Trophoblast cell (in vitro differentiated cells and primary cell): ENCODE data around the gene ZHX3.
"Not testable (repeated sequence)": the region's sequence is repeated elsewhere in the genome, so short reads cannot be mapped to it uniquely, and the experiment has no call there.

ENCODE experiments used
- DNase-seq, 2 donors: peaks; one replicate each; pipeline ENCODE4 v3.0.0-alpha.2; 2016
- H2AFZ ChIP-seq: 2 replicates; pipeline ENCODE4 v1.6.1; 2013; ENCODE audit warnings: low read length, moderate library complexity, mild to moderate bottlenecking; ENCODE audit not compliant: insufficient read depth, poor library complexity
- H2AK5ac ChIP-seq: 2 replicates; pipeline ENCODE4 v1.6.1; 2013; ENCODE audit warnings: mild to moderate bottlenecking, low read length
- H2BK120ac ChIP-seq: 2 replicates; pipeline ENCODE4 v1.6.1; 2013; ENCODE audit warnings: low read length, mild to moderate bottlenecking, moderate library complexity; ENCODE audit not compliant: insufficient read depth, poor library complexity
- H2BK12ac ChIP-seq: 2 replicates; pipeline ENCODE4 v1.6.1; 2013; ENCODE audit warnings: mild to moderate bottlenecking, low read length, moderate library complexity
- H2BK5ac ChIP-seq: 2 replicates; pipeline ENCODE4 v1.6.1; 2013; ENCODE audit warnings: low read length, low read depth, moderate library complexity, mild to moderate bottlenecking; ENCODE audit not compliant: poor library complexity
- H3K14ac ChIP-seq: 2 replicates; pipeline ENCODE4 v1.6.1; 2013; ENCODE audit warnings: mild to moderate bottlenecking, low read length
- H3K18ac ChIP-seq: 2 replicates; pipeline ENCODE4 v1.6.1; 2013; ENCODE audit warnings: mild to moderate bottlenecking, low read length
- H3K23ac ChIP-seq: 2 replicates; pipeline ENCODE4 v1.6.1; 2013; ENCODE audit warnings: low read length
- H3K27ac ChIP-seq: 2 replicates; pipeline ENCODE4 v1.5.1; 2013; ENCODE audit warnings: low read depth, mild to moderate bottlenecking, inconsistent platforms, low read length, moderate library complexity
- H3K27me3 ChIP-seq: 2 replicates; pipeline ENCODE4 v1.6.1; 2013; ENCODE audit warnings: inconsistent platforms, mild to moderate bottlenecking, low read length, moderate library complexity; ENCODE audit not compliant: insufficient read depth
- H3K36me3 ChIP-seq, 2 experiments: 1 replicate in 1 of 2; 2 replicates in 1 of 2; pipeline ENCODE4 v1.6.1; 2013; ENCODE audit warnings: low read length in 2 of 2, mild to moderate bottlenecking in 2 of 2, moderate library complexity in 1 of 2; ENCODE audit not compliant: insufficient read depth in 2 of 2, control insufficient read depth in 1 of 2
- H3K4ac ChIP-seq: 2 replicates; pipeline ENCODE4 v1.6.1; 2013; ENCODE audit warnings: low read depth, mild to moderate bottlenecking, low read length, moderate library complexity
- H3K4me1 ChIP-seq, 2 experiments: 1 replicate in 1 of 2; 2 replicates in 1 of 2; pipeline ENCODE4 v1.6.1; 2013; ENCODE audit warnings: low read length in 2 of 2, mild to moderate bottlenecking in 2 of 2, moderate library complexity in 1 of 2; ENCODE audit not compliant: insufficient read depth in 2 of 2, control insufficient read depth in 1 of 2
- H3K4me2 ChIP-seq: 2 replicates; pipeline ENCODE4 v1.6.1; 2013; ENCODE audit warnings: inconsistent platforms, mild to moderate bottlenecking, low read length, moderate library complexity
- H3K4me3 ChIP-seq: 2 replicates; pipeline ENCODE4 v1.5.1; 2013; ENCODE audit warnings: mild to moderate bottlenecking, low read depth, low read length, inconsistent platforms
- H3K79me1 ChIP-seq: one replicate; pipeline ENCODE4 v1.6.1; 2013; ENCODE audit warnings: low read length
- H3K79me2 ChIP-seq: 2 replicates; pipeline ENCODE4 v1.6.1; 2013; ENCODE audit warnings: low read length, mild to moderate bottlenecking; ENCODE audit not compliant: control insufficient read depth, insufficient read depth, poor library complexity
- H3K9ac ChIP-seq: 2 replicates; pipeline ENCODE4 v1.6.1; 2013; ENCODE audit warnings: mild to moderate bottlenecking, low read length
- H3K9me3 ChIP-seq: 2 replicates; pipeline ENCODE4 v1.6.1; 2013; ENCODE audit warnings: low read depth, mild to moderate bottlenecking, control low read depth, inconsistent platforms, low read length; ENCODE audit not compliant: insufficient read depth
- H4K12ac ChIP-seq: 2 replicates; pipeline ENCODE4 v1.6.1; 2013; ENCODE audit warnings: low read depth, mild to moderate bottlenecking, low read length, moderate library complexity
- H4K8ac ChIP-seq: 2 replicates; pipeline ENCODE4 v1.6.1; 2013; ENCODE audit warnings: low read depth, mild to moderate bottlenecking, low read length, moderate library complexity
- H4K91ac ChIP-seq: one replicate; pipeline ENCODE4 v1.6.1; 2013; ENCODE audit warnings: low read depth, mild to moderate bottlenecking, low read length, moderate library complexity
- WGBS: extraction: QIAGEN DNeasy Blood & Tissue Kit; methylation state at CpG from one replicate; pipeline ENCODE4 v1.1.7; 2013; ENCODE audit warnings: missing lambda C conversion rate; ENCODE audit not compliant: insufficient read length, insufficient coverage; ENCODE audit errors: extremely low coverage; 5-methylcytosine and 5-hydroxymethylcytosine counted together

ZHX3 gene

DNA sequence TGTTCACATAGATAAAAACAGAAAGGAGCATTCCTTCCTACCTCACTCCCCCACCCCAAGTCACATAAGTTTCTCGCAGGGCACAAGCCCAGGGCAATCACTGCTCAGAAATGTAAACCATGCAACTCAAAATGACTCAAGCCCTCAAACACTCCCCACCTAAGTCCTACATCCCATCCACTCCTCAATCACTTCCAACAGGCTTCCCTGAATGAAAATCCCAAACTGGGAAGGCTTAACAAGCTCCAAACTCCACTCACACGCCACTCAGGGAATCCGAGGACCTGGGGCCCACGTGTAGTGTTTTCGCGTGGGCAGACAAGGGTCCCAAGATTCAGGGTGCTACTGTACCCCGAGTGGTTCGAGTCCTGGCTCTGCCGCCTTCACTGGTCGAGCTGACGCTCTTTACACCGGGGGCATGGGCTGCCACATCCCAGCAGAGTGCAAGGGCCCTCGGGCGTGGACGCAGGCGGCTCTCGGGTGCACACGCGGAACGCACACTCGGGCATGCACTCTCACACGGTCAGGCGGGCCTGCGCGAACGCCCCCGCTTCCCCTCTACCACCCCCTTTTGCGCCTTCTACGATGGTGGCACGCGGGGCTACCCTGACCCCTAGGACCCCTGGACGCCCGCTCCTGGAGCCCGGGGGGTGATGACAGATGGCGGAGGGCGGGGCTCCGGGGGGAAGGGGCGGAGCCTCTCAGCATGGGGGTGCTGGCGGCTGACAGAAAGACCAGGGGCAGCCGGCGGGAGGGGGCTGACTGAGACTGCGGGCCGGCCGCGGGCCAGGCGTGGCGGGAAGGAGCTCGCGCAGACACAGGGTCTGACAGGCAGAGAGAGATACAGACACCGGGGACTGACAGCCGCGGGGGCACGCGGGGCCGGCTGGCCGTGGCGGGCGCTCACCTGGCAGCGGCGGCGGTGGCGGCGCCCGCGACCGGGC, 657 bp downstream of the ZHX3 start:
- H2BK120ac ChIP-seq = peak overlapping the region; percentile 68
- peak overlapping the region; percentile 95 for H3K4me3 ChIP-seq
- H3K4ac ChIP-seq = peak overlapping the region; percentile 42
- no CpG with 5 or more reads among the region's 66 CpGs for WGBS
- peak overlapping the region; percentile 41 for H2AFZ ChIP-seq
- H3K23ac ChIP-seq = no peak overlapping the region
- peak overlapping the region; percentile 76 for H3K4me2 ChIP-seq
- peak overlapping the region; percentile 80 for H3K14ac ChIP-seq
- H3K27ac ChIP-seq = peak overlapping the region; percentile 75
- no peaks in the 10 kb centered on the region for H3K36me3 ChIP-seq
- peak overlapping the region; percentile 69 for H4K8ac ChIP-seq
- H2AK5ac ChIP-seq = no peak overlapping the region
- DNase-seq = peak; percentile 80 to 86
- peak overlapping the region; percentile 49 for H2BK5ac ChIP-seq
- peak overlapping the region; percentile 19 for H2BK12ac ChIP-seq
- H3K79me1 ChIP-seq = peaks cover 4% of the 10 kb centered on the region
- peak overlapping the region; percentile 23 for H4K12ac ChIP-seq
- H3K9ac ChIP-seq = peak overlapping the region; percentile 82
- H4K91ac ChIP-seq = peak overlapping the region; percentile 66
- H3K4me1 ChIP-seq = peaks cover 5 to 6% of the 10 kb centered on the region in 2 experiments
- peaks cover 3% of the 10 kb centered on the region for H3K79me2 ChIP-seq
- H3K9me3 ChIP-seq = no peaks in the 10 kb centered on the region
- H3K18ac ChIP-seq = peak overlapping the region; percentile 76
- no peaks in the 10 kb centered on the region for H3K27me3 ChIP-seq

DNA sequence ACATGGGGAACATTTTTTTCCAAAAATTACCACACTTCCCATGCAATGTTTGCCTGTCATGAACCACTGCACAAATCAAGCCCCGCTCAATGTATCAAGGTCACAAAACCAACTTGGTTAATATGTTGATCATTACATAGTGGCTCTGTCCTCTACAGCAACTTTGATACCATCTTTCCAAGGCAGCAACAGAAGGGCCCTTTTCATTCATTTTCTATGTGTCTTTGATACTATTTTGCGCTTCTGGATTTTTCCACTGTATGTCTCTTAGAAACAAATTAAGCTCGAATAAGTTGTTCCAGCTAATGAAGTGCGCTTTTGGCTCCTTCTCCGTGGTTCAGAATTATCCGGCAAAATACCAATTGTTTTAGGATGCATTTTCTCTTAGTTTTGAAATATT, 1.5 kb downstream of the ZHX3 start:
- H3K27me3 ChIP-seq = no peaks in the 10 kb centered on the region
- H2AFZ ChIP-seq = no peak overlapping the region
- H2BK12ac ChIP-seq = no peak overlapping the region
- H3K27ac ChIP-seq = no peak overlapping the region
- no peak overlapping the region for H4K12ac ChIP-seq
- H3K14ac ChIP-seq = no peak overlapping the region
- no CpG with 5 or more reads among the region's 6 CpGs for WGBS
- no peaks in the 10 kb centered on the region for H3K9me3 ChIP-seq
- H3K79me2 ChIP-seq = peaks cover 3% of the 10 kb centered on the region
- no peak overlapping the region for H3K4me2 ChIP-seq
- H3K36me3 ChIP-seq = no peaks in the 10 kb centered on the region
- no peak overlapping the region for H2BK120ac ChIP-seq
- peak in 1 of 2 donors; percentile 10 for DNase-seq
- no peak overlapping the region for H3K9ac ChIP-seq
- H2AK5ac ChIP-seq = no peak overlapping the region
- H3K79me1 ChIP-seq = peaks cover 4% of the 10 kb centered on the region
- H3K4me3 ChIP-seq = no peak overlapping the region
- no peak overlapping the region for H3K4ac ChIP-seq
- peaks cover 5 to 6% of the 10 kb centered on the region in 2 experiments for H3K4me1 ChIP-seq
- H4K91ac ChIP-seq = no peak overlapping the region
- no peak overlapping the region for H3K18ac ChIP-seq
- no peak overlapping the region for H3K23ac ChIP-seq
- H4K8ac ChIP-seq = no peak overlapping the region
- H2BK5ac ChIP-seq = no peak overlapping the region

DNA sequence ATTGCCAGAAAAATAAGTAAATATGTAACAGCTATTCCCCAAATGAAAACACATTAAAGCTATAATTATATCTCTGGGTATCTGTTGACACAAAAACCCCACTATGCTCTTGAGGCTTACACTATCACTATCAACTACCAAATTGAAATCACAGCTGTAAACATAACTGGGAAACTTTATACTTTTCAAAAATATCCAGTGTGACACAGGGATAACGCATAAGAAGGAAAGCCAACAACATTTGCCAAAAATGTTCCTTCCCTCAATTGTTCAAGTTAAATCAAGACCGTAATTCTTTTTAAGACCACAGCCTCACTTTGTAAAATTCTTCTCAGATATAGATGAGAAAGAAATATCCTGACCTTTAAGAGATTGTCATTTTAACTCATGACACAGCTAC, 3.1 kb downstream of the ZHX3 start:
- Histone ChIP-seq H3K27me3 (no peaks in the 10 kb centered on the region), H3K36me3 (no peaks in the 10 kb centered on the region), H2AK5ac (no peak overlapping the region), H3K4me3 (no peak overlapping the region), H3K14ac (no peak overlapping the region), H3K18ac (no peak overlapping the region), H3K27ac (no peak overlapping the region), H2BK120ac (no peak overlapping the region), H3K79me1 (peaks cover 4% of the 10 kb centered on the region), H4K91ac (no peak overlapping the region), H2AFZ (no peak overlapping the region), H3K4me2 (no peak overlapping the region), H4K12ac (no peak overlapping the region), H3K4ac (no peak overlapping the region), H4K8ac (no peak overlapping the region), H3K79me2 (peaks cover 3% of the 10 kb centered on the region), H3K9ac (no peak overlapping the region), H2BK12ac (no peak overlapping the region), H2BK5ac (no peak overlapping the region), H3K9me3 (no peaks in the 10 kb centered on the region), H3K4me1 (peaks cover 5 to 6% of the 10 kb centered on the region in 2 experiments), H3K23ac (no peak overlapping the region)
- no peak for DNase-seq
- WGBS = no CpG with 5 or more reads among the region's 2 CpGs

DNA sequence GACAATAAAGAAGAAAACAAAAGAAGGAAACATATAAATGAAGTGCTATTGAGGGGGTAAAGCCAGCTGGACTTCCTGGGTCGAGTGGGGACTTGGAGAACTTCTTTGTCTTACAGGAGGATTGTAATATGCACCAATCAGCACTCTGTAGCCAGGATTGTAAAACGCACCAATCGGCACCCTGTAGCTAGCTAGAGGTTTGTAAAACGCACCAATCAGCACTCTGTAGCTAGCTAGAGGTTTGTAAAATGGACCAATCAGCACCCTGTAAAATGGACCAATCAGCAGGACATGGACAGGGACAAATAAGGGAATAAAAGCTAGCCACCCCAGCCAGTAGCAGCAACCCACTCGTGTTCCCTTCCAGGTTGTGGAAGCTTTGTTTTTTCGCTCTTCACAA, 5.5 kb downstream of the ZHX3 start:
- H3K23ac ChIP-seq, H4K8ac ChIP-seq, H2AK5ac ChIP-seq, H3K4me1 ChIP-seq, H3K27ac ChIP-seq, H2AFZ ChIP-seq, H4K91ac ChIP-seq, H3K14ac ChIP-seq, H3K9me3 ChIP-seq, H3K79me1 ChIP-seq, H2BK120ac ChIP-seq, H3K4me3 ChIP-seq, H3K4ac ChIP-seq, H3K4me2 ChIP-seq, H3K18ac ChIP-seq, H3K27me3 ChIP-seq, DNase-seq, H3K9ac ChIP-seq, H4K12ac ChIP-seq, H3K36me3 ChIP-seq, H2BK12ac ChIP-seq, H3K79me2 ChIP-seq, H2BK5ac ChIP-seq: not testable (repeated sequence)
- WGBS = no CpG with 5 or more reads among the region's 6 CpGs
